Measurements from ENCODE around the gene MRPS27. TPM values are rescaled to one million over a fixed set of nuclear protein-coding genes. Genes with fewer than 3 reads are reported as not detected.
"Not testable (repeated sequence)": the region's sequence is repeated elsewhere in the genome, so short reads cannot be mapped to it uniquely, and the experiment has no call there.

The MRPS27 gene
- total and polyA plus RNA-seq, 11 donors, result 31.9 to 94.1 (median 67.9) TPM

GRCh38 chr5:72325566-72326305 lies 5.7 kb upstream of the MRPS27 start:
- ATAC-seq (no peak), DNase-seq (no peak)
- Histone ChIP-seq H3K4me3 (no peak overlapping the region), H3K4me1 (peaks cover 0 to 10% (median 6%) of the 10 kb centered on the region in 12 donors), H3K27me3 (no peaks in the 10 kb centered on the region), H3K36me3 (peaks cover 0 to 83% (median 71%) of the 10 kb centered on the region in 9 donors), H3K9me3 (no peaks in the 10 kb centered on the region), H3K27ac (no peak overlapping the region)
- intact Hi-C loops (cut with DNase I), result no loop called here
- TF ChIP-seq CTCF (IDR thresholded peaks at IDR 0.05), result no peak
- no peak for TF ChIP-seq POLR2A (IDR thresholded peaks at IDR 0.05)
- WGBS, 4 donors, result 77 to 83% (median 79%) methylated on average over 4 of the region's 4 CpGs

DNA sequence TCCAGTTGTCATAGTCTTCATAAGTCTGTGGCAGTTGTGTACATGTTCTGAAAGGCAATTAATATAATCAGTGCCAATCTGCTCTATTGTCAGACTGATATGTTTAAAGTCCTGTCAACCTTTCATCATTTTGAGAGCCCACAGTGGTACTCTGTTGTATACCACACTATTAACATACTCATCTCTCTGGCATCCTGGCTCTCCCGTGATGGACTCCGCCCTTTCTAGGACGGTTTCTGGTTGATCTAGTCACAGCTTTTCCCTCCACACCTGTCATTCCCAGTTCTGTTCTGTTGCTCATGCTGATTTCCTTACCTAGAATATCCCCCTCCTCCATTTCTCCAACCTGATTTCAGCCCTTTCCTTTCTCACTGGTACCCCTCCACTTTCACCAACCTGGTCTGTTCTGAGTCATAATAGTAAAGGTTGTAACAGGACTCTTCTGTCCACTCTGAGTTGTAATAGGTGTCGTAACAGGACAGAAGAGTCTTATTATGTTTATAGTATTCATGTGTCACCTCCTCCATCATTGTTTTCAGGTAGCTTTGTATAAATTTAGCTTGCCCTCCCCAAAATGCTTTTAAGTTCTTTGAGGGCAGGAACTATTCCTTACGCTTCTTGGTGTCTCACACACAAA lies 4.3 kb upstream of the MRPS27 start:
- DNase-seq (no peak), ATAC-seq (no peak)
- no peak for TF ChIP-seq CTCF (IDR thresholded peaks at IDR 0.05)
- no peak for TF ChIP-seq POLR2A (IDR thresholded peaks at IDR 0.05)
- Histone ChIP-seq H3K4me3 (no peak overlapping the region), H3K9me3 (no peaks in the 10 kb centered on the region), H3K36me3 (peaks cover 0 to 68% (median 62%) of the 10 kb centered on the region in 9 donors), H3K4me1 (peaks cover 0 to 16% (median 9%) of the 10 kb centered on the region in 12 donors), H3K27ac (no peak overlapping the region), H3K27me3 (no peaks in the 10 kb centered on the region)
- intact Hi-C loops (cut with DNase I), result no loop called here
- 91 to 93% (median 92%) methylated on average over 5 of the region's 5 CpGs for WGBS, 4 donors

GRCh38 chr5:72319435-72319975 lies 535 bp downstream of the MRPS27 start:
- Histone ChIP-seq H3K4me3 (peak overlapping the region; percentile 64 to 95 (median 84)), H3K27ac (peak overlapping the region in 11 of 12 donors; percentile 29 to 84 (median 77)), H3K36me3 (peaks cover 0 to 35% (median 23%) of the 10 kb centered on the region in 9 donors), H3K4me1 (peaks cover 0 to 37% (median 23%) of the 10 kb centered on the region in 12 donors)
- DNase-seq (peak in 2 of 5 donors; percentile 22 to 33), ATAC-seq (peak in 2 of 4 donors; percentile 3)
- H3K27me3 ChIP-seq; H3K9me3 ChIP-seq; intact Hi-C loops (cut with DNase I): not testable (repeated sequence)
- WGBS, 4 donors, result 6 to 9% (median 7%) methylated on average over 28 of the region's 28 CpGs

DNA sequence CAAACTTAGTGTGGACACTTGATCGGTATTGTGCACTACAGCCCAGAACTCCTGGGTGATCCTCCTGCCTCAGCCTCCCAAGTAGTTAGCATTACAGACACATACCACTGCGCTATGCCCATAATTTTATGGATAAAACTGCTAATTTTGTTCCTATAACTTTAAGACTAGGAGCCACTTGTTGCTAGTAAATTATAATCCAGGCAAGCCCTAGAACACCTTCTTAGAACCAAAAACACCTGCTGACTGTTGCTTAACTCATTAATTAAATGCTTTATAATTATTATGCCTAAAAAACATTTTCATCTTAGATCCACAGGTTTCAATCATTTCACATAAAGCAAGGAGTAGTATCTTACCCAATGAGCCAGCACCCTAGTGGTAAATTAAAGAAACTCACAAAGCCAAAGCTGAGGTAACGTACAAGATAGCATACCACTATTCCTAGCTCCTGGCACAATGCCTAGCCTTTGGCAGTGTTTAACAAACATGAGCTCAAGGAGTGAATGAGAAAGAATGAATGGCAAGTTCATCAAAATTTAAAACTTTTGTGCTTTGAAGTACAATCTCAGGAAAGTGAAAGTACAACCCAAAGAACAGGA lies 5.4 kb downstream of the MRPS27 start:
- 73 to 75% (median 74%) methylated on average over 3 of the region's 3 CpGs for WGBS, 4 donors
- H3K4me3 ChIP-seq, result no peak overlapping the region
- TF ChIP-seq CTCF (IDR thresholded peaks at IDR 0.05), result peak in 6 of 12 donors; percentile 23 to 38 (median 30)
- no peak for TF ChIP-seq POLR2A (IDR thresholded peaks at IDR 0.05)
- no peaks in the 10 kb centered on the region for H3K9me3 ChIP-seq
- H3K4me1 ChIP-seq, result peaks cover 0 to 29% (median 19%) of the 10 kb centered on the region in 12 donors
- intact Hi-C loops (cut with DNase I), result loop anchor here in 1 of 10 donors (2.0 kb wide), 1 partner anchor 180 kb away; no protein-coding TSS in a partner anchor
- peaks cover 0 to 54% (median 38%) of the 10 kb centered on the region in 9 donors for H3K36me3 ChIP-seq
- ATAC-seq (peak; percentile 57 to 88 (median 78)), DNase-seq (peak in 4 of 5 donors; percentile 60 to 68 (median 64))
- no peak overlapping the region for H3K27ac ChIP-seq
- no peaks in the 10 kb centered on the region for H3K27me3 ChIP-seq
